ENCODE data around the gene ADCY10.
"Not testable (repeated sequence)": the region's sequence is repeated elsewhere in the genome, so short reads cannot be mapped to it uniquely, and the experiment has no call there.

ADCY10 gene

DNA sequence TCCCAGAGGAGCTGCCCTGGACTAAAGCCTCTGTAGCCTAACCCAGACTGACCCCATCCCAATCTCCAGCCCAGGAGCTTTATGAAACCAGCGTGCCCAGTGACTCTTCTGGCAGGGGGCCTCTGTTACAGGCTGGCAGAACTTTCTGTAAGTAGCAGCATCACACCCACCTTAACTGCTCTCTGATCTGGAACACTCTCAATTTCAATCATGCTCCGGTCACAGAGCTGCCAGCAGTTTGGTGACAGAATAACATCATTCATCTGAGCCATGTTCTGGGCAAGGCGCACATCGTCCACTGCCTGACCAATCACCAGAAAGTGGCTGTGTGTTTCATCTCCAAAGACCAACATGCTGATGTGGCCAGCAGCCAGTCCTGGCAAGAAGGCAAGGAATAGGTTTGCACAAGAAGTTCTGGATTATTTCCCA lies 14.7 kb downstream of the ADCY10 start:
- in situ Hi-C loops (cut with MboI; ENCODE audit: low pct_unique_long_range_greater_than_20kb, low sequenced_read_pairs), result no loop called here

DNA sequence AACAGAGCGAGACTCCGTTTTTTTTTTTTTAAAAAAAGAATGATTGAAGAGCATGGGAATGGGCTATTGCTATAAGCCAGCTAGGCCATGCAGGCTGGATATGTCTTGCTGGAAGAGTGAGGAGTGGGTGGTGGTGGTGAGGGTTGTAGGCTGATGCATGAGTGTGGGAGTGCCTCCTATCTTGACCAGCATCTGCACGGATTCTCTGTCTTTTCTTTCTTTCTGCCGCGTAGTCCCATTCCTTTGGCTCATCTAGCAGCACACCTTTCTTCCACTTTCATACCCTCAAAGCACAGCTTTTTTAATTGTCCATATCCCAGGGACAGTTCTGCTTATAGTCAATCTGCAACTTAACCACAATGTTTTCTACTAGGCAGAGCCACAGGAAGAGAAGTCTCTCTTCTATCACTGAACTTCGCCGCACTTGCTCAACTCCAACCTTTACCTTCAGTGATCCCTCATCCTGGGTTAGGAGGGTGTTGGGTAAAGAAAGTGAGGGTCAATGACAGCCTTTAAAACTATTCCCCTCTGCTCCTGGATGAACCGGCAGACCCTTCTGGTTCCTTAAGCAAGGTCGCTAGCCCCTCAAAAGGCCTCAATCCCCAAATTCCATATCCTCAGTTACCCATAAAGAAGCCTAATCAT lies 15.2 kb downstream of the ADCY10 start:
- no peak for DNase-seq
- in situ Hi-C loops (cut with MboI; ENCODE audit: low pct_unique_long_range_greater_than_20kb, low sequenced_read_pairs), result no loop called here

More for the DNA sequence above, 14.7 kb downstream of the ADCY10 start:
- DNase-seq, result no peak

DNA sequence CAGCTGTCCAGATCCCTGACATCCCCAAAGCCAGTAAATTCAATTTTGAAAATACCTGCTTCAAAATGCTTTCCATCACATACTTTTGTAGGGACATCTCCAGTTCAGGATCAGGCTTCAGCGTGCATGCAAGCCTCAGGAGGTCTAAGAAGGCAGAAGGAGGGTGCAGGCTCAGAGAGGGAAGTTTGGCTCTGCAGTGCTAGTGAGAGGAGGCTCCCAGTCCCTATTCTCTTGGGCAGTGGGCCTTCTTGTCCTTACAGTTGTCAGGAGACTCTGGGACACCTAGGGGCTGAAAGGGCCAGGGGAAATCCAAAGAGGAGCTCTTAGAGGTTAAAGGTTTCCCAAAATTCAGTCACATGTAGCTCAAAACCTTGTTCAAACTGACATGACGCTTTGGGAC lies 20.1 kb downstream of the ADCY10 start:
- in situ Hi-C loops (cut with MboI; ENCODE audit: low pct_unique_long_range_greater_than_20kb, low sequenced_read_pairs), result no loop called here

DNA sequence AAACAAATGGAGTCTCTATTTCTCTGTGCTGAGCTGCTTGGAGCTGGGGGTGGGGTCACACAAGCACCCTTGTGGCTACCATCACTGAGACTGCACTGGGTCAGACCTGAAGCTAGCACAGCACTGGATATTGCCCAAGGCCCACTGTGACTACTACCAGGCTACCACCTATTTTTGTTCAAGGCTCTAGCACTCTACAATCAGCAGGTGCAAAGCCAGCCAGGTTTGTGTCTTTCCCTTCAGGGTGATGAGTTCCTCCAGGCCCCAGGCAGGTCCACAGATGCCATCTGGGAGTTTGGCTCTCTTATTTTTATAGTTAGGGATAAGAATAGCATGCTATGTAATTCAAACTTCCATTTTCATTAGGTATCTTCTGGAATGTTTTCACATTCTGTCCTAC lies 23.5 kb downstream of the ADCY10 start:
- DNase-seq, result no peak
- in situ Hi-C loops (cut with MboI; ENCODE audit: low pct_unique_long_range_greater_than_20kb, low sequenced_read_pairs), result no loop called here

More for the DNA sequence above, 20.1 kb downstream of the ADCY10 start:
- peak; percentile 11 for DNase-seq

DNA sequence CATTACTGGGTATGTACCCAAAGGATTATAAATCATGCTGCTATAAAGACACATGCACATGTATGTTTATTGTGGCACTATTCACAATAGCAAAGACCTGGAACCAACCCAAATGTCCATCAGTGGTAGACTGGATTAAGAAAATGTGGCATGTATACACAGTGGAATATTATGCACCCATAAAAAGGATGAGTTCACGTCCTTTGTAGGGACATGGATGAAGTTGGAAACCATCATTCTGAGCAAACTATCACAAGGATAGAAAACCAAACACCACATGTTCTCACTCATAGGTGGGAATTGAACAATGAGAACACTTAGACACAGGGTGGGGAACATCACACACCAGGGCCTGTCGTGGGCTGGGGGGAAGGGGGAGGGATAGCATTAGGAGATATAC lies 26.7 kb downstream of the ADCY10 start:
- DNase-seq; in situ Hi-C loops (cut with MboI; ENCODE audit: low pct_unique_long_range_greater_than_20kb, low sequenced_read_pairs): not testable (repeated sequence)

DNA sequence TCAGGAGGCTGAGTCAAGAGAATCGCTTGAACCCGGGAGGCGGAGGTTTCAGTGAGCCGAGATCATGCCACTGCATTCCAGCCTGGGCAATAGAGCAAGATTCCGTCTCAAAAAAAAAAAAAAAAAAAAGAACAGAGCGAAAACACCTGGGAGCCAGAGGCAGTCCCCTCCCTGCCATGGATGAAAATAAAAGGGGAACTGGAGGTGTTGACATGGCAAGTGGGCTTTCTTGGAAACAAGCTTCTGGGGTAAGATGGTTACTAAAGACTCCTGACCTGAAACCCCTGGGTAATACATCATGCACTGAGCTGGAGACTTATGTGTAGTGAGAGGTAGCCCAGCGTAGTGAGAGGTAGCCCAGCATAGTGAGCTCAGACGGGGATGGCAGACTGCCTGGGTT lies 31.6 kb downstream of the ADCY10 start:
- in situ Hi-C loops (cut with MboI; ENCODE audit: low pct_unique_long_range_greater_than_20kb, low sequenced_read_pairs), result no loop called here
- DNase-seq, result no peak

DNA sequence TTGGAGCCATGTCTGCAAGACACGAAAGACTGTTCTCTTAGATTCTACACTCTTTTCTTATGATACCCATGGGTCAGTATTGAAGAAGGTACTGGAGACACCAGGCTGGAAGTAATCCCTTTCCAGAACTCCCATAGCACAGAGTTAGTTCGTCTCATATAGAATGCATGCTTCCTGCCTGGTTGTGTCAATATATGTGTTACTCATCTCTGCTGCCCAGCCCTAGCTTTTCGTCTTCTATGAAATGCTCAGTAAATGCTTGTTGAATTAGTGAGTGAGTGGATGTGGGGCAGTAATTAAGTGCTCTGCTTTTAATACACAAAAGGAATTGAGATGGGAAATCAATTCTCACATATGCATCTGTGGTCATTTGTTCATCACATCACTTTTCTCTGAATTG lies 32.1 kb downstream of the ADCY10 start:
- in situ Hi-C loops (cut with MboI; ENCODE audit: low pct_unique_long_range_greater_than_20kb, low sequenced_read_pairs), result no loop called here
- no peak for DNase-seq

DNA sequence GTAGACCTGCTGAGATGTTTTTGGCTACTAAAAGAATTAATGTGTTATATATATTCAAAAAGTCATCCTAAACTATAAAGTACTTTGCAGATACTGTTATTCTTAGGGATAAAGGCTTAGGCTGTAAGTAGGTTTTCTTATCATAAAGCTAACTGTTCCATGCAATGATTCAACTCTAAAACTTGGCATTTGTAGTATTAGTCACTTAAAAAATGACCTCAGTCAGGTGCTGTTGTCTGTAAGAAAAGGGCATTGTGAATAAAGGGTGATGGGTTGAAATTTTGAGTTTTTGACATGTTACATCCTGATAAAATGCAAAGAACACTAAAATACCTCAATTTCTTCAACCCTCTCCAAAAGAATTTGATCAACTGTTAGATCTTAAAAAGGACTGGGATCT lies 32.9 kb downstream of the ADCY10 start:
- DNase-seq, result no peak
- in situ Hi-C loops (cut with MboI; ENCODE audit: low pct_unique_long_range_greater_than_20kb, low sequenced_read_pairs), result no loop called here

DNA sequence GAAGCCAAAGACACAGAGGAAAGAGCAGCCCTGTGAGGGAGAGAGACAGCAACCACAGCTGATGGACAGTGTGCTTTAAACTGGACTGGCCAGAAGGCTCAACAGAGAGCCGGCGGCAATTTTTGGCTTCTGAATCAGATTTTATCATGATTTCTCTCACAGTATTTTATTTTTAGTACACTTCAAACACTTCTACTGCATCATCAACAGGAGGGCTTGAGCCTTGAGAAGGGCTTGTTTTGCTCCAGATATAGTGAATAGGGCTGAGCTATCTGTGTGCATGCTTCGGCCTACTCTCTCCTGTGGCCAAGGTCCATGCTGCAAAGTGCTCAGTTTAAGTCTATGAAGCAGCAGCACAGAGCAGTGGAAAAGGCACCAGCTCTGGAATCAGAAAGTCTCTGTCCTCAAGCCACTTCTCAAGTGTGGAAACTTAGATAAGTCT lies 33.3 kb downstream of the ADCY10 start:
- in situ Hi-C loops (cut with MboI; ENCODE audit: low pct_unique_long_range_greater_than_20kb, low sequenced_read_pairs), result no loop called here
- no peak for DNase-seq

DNA sequence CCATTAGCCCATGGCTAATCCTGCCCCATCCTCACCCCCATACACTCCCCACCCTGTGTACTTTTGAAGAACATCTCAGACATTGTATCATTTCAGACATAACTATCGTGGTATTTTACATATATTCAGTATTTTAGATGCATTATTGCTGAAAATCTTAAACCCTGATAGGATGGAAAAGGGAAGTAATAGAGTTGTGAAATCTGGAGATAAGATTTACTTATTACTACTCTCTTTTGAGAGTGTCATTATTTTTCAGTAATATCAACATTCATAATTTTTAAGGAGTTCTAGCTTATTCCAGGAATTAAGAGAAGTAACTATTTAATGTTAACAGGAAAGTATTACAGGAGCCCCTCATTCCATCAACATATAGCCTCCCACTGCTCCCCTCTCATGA lies 34.4 kb downstream of the ADCY10 start:
- no peak for DNase-seq

DNA sequence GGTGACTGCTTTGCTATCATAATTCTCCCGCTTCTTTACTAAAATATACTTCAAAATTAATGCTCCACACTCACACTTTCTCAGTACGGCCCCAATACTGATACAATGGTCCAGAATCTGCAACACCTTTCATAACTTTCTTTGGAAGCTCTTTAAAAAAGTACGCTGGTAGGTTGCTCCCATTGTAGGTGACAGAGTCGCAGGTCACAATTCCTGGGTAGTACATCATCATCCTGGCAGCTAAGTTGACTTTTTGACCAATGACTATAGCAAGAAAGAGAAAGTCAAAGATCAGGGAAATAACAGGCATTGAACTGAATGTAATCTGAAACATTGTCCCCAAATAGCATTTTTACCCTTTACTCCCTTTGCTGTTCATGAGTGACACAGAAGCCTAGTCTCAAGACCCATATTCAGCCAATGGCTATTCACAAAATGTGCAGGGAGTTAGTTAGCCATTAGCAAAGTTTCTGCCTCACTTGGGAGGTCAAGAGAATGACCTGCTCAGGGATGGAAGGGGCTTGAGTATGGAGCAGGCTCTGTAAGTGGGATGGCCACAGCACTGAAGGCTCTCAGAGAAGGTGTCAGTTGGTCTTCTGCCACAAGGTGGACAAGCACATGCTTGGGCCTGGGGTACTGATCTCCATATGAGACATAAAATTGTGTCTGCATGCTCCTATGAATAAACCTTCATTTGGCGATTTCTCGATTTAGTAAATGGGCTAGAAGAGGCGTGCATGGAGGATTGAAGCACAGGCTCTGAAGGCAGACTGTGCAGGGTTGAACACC lies 35.4 kb downstream of the ADCY10 start:
- in situ Hi-C loops (cut with MboI; ENCODE audit: low pct_unique_long_range_greater_than_20kb, low sequenced_read_pairs), result no loop called here
- DNase-seq, result no peak

More for the DNA sequence above, 34.4 kb downstream of the ADCY10 start:
- in situ Hi-C loops (cut with MboI; ENCODE audit: low pct_unique_long_range_greater_than_20kb, low sequenced_read_pairs), result no loop called here

DNA sequence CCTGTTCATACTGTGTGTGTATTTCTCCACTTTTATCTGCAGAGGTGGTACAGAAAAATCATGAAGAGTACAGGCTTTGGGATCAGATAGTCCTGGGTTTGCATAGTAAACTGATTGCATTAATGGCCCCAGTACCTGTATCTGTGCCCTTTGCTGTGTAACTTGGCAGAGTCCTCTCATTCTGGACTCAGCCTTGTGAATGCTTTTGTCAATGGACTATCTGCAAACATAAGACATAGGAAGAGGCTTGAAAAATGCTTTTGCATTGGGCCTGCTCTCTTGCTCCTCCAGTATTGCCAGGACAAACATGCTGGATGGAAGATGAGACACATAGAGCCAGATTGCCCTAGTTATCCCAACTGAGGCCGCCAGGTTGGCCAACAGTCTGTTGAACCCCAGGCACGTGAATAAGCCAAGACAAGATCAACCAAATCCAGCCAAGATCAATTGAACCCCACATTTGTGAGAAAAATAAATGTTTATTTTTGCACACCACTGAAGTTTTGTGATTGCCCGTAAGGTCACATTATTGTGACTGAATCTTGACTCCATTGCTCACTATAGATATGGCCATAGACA lies 37.2 kb downstream of the ADCY10 start:
- in situ Hi-C loops (cut with MboI; ENCODE audit: low pct_unique_long_range_greater_than_20kb, low sequenced_read_pairs), result no loop called here
- DNase-seq, result no peak

DNA sequence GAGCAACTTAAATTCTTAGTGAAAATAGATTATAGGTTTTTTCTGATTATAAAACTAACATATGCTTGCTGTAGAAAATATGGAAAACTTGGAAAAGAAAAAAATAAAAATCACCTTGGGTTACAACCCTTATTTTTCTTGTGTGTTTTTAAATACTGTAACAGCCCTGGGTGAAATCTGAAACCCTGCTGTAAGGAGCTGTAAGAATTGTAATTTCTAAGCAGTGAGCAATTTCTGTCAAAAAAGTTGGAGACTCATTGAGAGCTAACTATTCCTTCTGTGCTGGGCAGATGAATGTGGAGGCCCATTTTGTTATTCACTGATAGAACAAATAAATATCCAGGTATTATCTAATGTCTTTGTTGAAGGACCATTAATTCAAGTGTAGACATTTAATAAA lies 42.6 kb downstream of the ADCY10 start:
- in situ Hi-C loops (cut with MboI; ENCODE audit: low pct_unique_long_range_greater_than_20kb, low sequenced_read_pairs), result no loop called here
- no peak for DNase-seq

DNA sequence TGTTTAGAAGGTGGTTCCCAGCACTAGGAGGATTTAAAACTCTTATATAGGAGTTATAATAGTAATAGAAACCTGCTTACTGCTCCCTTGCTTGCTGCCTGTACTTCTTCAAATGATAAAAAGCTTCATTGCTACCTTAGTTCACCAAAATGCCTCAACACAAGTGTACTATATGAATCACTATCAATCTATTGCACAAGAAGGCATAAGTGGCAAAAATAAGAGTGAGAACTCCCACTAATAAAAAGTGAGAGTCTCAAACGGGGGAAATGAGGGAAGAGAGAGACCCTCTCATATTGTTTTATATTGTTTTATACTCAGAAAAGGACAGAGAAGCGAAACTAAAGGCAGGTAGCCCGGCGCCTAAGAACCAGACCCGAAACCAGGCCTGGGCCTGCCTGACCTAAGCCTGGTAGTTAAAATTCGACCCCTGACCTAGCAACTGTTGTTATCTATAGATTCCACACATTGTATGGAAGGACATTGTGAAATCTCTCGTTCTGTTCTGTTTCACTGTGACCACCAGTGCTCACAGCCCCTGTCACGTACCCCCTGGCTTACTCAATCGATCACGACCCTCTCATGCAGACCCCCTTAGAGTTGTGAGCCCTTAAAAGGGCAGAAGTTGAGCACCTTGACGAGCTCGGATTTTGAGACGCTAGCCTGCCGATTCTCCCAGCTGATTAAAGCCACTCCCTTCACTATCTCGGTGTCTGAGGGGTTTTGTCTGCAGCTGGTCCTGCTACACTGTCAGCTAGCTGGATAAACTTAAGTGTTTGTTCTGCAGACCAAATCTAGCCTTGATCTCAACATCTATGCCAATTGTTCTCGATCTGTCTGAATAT lies 44.6 kb downstream of the ADCY10 start:
- DNase-seq; in situ Hi-C loops (cut with MboI; ENCODE audit: low pct_unique_long_range_greater_than_20kb, low sequenced_read_pairs): not testable (repeated sequence)

DNA sequence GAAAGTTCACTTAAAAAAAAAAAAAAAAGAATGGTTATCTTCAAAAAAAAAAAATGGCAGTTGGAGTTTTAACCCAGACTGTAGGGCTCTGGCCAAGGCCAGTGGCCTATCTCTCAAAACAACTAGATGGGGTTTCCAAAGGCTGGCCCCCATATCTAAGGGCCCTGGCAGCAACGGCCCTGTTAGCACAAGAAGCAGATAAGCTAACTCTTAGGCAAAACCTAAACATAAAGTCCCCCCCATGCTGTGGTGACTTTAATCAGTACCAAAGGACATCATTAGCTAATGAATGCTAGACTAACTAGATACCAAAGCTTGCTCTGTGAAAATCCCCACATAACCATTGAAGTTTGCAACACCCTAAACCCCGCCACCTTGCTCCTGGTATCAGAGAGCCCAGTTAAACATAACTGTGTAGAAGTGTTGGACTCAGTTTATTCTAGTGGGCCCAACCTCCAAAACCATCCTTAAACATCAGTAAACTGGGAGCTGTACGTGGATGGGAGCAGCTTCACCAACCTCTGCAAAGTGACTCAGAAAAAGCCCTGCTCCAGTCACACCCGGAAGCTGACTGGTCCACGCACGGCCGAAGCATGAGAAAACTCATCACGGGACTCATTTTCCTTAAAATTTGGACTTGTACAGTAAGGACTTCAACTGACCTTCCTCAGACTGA lies 47.1 kb downstream of the ADCY10 start:
- in situ Hi-C loops (cut with MboI; ENCODE audit: low pct_unique_long_range_greater_than_20kb, low sequenced_read_pairs); DNase-seq: not testable (repeated sequence)

DNA sequence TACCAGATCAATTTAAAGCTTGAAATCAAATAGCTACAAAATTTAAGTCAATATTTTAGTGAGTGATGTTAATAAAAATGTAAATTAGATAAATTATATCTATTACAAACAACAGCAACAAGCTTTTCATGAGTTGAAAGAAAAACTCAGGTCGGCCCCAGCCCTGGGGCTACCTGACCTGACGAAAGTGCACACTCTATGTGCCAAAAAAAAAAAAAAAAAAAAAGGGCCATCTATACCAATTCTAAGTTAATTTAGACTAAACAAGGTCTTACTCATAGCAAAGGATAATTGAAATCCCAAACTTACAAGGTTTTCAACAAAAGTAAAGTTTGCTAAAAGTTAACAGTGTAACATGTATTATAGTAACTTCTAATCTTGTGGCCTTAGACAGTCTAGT lies 47.6 kb downstream of the ADCY10 start:
- in situ Hi-C loops (cut with MboI; ENCODE audit: low pct_unique_long_range_greater_than_20kb, low sequenced_read_pairs); DNase-seq: not testable (repeated sequence)

DNA sequence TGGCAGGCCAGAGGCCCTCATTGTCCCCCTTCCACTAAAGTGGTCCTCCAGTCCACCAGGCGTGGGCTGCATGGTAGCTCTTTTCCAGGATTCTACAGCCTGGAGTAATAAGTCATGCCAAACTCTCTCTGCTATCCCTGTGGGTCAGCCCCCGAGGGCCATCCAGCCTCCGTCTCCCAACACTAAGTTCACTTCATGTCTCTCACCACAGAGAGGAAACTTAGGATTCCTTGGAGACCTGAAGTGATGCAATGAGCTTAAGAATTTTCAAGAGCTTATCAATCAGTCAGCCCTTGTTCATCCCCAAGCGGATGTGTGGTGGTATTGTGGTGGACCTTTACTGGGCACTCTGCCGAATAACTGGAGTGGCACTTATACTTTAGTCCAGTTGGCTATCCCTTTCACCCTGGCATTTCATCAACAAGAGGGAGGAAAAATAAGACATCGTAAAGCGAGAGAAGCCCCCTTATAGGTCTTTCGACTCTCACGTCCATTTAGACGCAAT lies 48.1 kb downstream of the ADCY10 start:
- in situ Hi-C loops (cut with MboI; ENCODE audit: low pct_unique_long_range_greater_than_20kb, low sequenced_read_pairs); DNase-seq: not testable (repeated sequence)

DNA sequence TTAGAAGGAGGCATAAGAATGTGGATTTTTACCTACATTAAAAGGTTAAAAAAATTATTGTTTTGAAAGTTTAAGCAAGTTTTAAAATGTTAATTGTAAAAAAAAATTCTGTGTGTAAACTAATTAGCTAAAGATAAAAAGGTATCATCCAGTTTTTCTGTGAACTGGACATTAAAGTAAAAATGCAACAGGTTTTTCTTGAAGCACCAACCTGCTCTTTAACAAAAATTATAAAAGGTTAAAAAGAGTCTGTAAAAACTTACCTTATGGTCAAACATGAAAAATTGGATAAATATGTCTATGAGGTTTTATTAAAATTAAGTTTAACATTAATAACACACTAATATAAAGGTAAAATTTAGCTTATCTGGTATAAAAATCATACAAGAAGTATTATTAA lies 48.7 kb downstream of the ADCY10 start:
- in situ Hi-C loops (cut with MboI; ENCODE audit: low pct_unique_long_range_greater_than_20kb, low sequenced_read_pairs); DNase-seq: not testable (repeated sequence)
